OCI-LY1 (cell line): ENCODE measurements around the gene KCMF1.

ENCODE experiments used
- H2AFZ ChIP-seq: fragments of 200-600 bp; sonication (generic), shearing (Covaris generic); 2 replicates; pipeline ENCODE4 v1.6.0; 2014; ENCODE audit warnings: antibody characterized with exemption, mild to moderate bottlenecking, low read length
- H3F3A ChIP-seq: fragments of 200-600 bp; sonication (generic), shearing (Covaris generic); 2 replicates; pipeline ENCODE4 v1.6.0; 2014; ENCODE audit warnings: mild to moderate bottlenecking, antibody characterized with exemption, low read length, moderate library complexity; ENCODE audit not compliant: insufficient read depth
- H3K27ac ChIP-seq: fragments of 200-600 bp; sonication (generic); 2 replicates; pipeline ENCODE4 v1.5.1; 2014; ENCODE audit warnings: low read length, mixed run types, mild to moderate bottlenecking, low read depth; ENCODE audit not compliant: poor library complexity, severe bottlenecking
- H3K27me3 ChIP-seq: fragments of 200-600 bp; sonication (generic); 2 replicates; pipeline ENCODE4 v1.6.0; 2014; ENCODE audit warnings: antibody characterized with exemption, mild to moderate bottlenecking, low read length, moderate library complexity; ENCODE audit not compliant: insufficient read depth
- H3K36me3 ChIP-seq: fragments of 200-600 bp; sonication (generic); 2 replicates; pipeline ENCODE4 v1.6.1; 2014; ENCODE audit warnings: mild to moderate bottlenecking, antibody characterized with exemption, low read length, moderate library complexity, mixed read lengths; ENCODE audit not compliant: insufficient read depth
- H3K4me1 ChIP-seq: fragments of 200-600 bp; sonication (generic); 2 replicates; pipeline ENCODE4 v1.5.1; 2014; ENCODE audit warnings: mild to moderate bottlenecking, low read length, moderate library complexity; ENCODE audit not compliant: insufficient read depth, severe bottlenecking
- H3K4me2 ChIP-seq: fragments of 200-600 bp; sonication (generic), shearing (Covaris generic); 2 replicates; pipeline ENCODE4 v1.6.1; 2014; ENCODE audit warnings: low read length
- H3K4me3 ChIP-seq: fragments of 200-600 bp; sonication (generic); 2 replicates; pipeline ENCODE4 v1.5.1; 2014; ENCODE audit warnings: low read length, low read depth, mild to moderate bottlenecking, mixed read lengths; ENCODE audit not compliant: poor library complexity, severe bottlenecking
- H3K79me2 ChIP-seq: fragments of 200-600 bp; shearing (Covaris generic); 2 replicates; pipeline ENCODE4 v1.6.1; 2016; ENCODE audit warnings: mixed run types, low read length, mixed read lengths; ENCODE audit not compliant: insufficient read depth
- H3K9ac ChIP-seq: fragments of 200-600 bp; sonication (generic), shearing (Covaris generic); 2 replicates; pipeline ENCODE4 v1.6.1; 2014; ENCODE audit warnings: mild to moderate bottlenecking, low read length, mixed read lengths
- H3K9me2 ChIP-seq: fragments of 200-600 bp; sonication (generic), shearing (Covaris generic); 2 replicates; pipeline ENCODE4 v1.6.1; 2014; ENCODE audit warnings: low read depth, mild to moderate bottlenecking, low read length, mixed read lengths
- H3K9me3 ChIP-seq: fragments of 200-600 bp; shearing (Covaris generic); 2 replicates; pipeline ENCODE4 v1.6.1; 2014; ENCODE audit warnings: low read length, mixed read lengths
- H4K20me1 ChIP-seq: fragments of 200-600 bp; sonication (generic), shearing (Covaris generic); 2 replicates; pipeline ENCODE4 v1.6.0; 2016; ENCODE audit warnings: mild to moderate bottlenecking, low read length; ENCODE audit not compliant: insufficient read depth
- EZH2 ChIP-seq: fragments of 200-600 bp; sonication (generic), shearing (Covaris generic); IDR thresholded peaks from 2 replicates; pipeline ENCODE4 v1.8.0; 2017; ENCODE audit warnings: borderline replicate concordance, mixed run types, mild to moderate bottlenecking, antibody characterized with exemption, low read length, moderate library complexity, mixed read lengths
- TF ChIP-seq, protein P1 (sequence below): fragments of 200-600 bp; sonication (generic), shearing (Covaris generic); IDR thresholded peaks from 2 replicates; pipeline ENCODE4 v1.5.1; 2017; ENCODE audit warnings: mild to moderate bottlenecking, antibody characterized with exemption, low read length, moderate library complexity, mixed read lengths

The KCMF1 gene

DNA sequence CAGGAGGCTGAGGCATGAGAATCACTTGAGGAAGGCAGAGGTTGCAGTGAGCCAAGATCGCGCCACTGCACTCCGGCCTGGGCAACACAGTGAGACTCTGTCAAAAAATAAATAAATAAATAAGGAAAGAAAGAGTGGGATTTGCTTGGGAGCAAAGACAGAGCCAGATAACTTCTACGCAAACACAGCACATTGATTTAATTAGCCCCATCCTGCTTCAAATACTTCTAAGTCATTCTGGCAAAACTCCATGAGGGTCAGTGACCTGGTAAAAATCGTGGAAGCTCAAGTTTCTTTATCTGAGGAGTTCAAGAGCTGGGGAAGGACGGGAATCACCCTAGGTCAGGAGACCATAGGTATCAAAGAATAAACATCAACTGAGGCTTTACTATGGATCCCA is 91.6 kb downstream of the KCMF1 start:
- H3K4me2 ChIP-seq, result no peak overlapping the region
- H3K9me2 ChIP-seq, result no peaks in the 10 kb centered on the region
- TF ChIP-seq, protein P1, sequence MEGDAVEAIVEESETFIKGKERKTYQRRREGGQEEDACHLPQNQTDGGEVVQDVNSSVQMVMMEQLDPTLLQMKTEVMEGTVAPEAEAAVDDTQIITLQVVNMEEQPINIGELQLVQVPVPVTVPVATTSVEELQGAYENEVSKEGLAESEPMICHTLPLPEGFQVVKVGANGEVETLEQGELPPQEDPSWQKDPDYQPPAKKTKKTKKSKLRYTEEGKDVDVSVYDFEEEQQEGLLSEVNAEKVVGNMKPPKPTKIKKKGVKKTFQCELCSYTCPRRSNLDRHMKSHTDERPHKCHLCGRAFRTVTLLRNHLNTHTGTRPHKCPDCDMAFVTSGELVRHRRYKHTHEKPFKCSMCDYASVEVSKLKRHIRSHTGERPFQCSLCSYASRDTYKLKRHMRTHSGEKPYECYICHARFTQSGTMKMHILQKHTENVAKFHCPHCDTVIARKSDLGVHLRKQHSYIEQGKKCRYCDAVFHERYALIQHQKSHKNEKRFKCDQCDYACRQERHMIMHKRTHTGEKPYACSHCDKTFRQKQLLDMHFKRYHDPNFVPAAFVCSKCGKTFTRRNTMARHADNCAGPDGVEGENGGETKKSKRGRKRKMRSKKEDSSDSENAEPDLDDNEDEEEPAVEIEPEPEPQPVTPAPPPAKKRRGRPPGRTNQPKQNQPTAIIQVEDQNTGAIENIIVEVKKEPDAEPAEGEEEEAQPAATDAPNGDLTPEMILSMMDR, result no peak
- no peak for TF ChIP-seq EZH2

GRCh38 chr2:85063981-85064599 is 93.1 kb downstream of the KCMF1 start:
- Histone ChIP-seq H3K27ac (no peak overlapping the region), H3K9me2 (no peaks in the 10 kb centered on the region), H3K27me3 (no peaks in the 10 kb centered on the region), H3K9me3 (no peaks in the 10 kb centered on the region), H3F3A (no peaks in the 10 kb centered on the region), H3K4me1 (no peaks in the 10 kb centered on the region), H3K4me2 (no peak overlapping the region), H3K9ac (no peak overlapping the region), H2AFZ (no peak overlapping the region), H3K36me3 (no peaks in the 10 kb centered on the region), H4K20me1 (no peaks in the 10 kb centered on the region), H3K79me2 (no peaks in the 10 kb centered on the region), H3K4me3 (no peak overlapping the region)
- TF ChIP-seq, protein P1, result no peak
- TF ChIP-seq EZH2, result no peak

More for the DNA sequence above, 91.6 kb downstream of the KCMF1 start:
- no peaks in the 10 kb centered on the region for H3K9me3 ChIP-seq
- no peaks in the 10 kb centered on the region for H3F3A ChIP-seq
- no peak overlapping the region for H2AFZ ChIP-seq
- no peak overlapping the region for H3K27ac ChIP-seq
- no peak overlapping the region for H3K9ac ChIP-seq
- no peaks in the 10 kb centered on the region for H3K79me2 ChIP-seq
- H3K4me3 ChIP-seq, result no peak overlapping the region
- no peaks in the 10 kb centered on the region for H4K20me1 ChIP-seq
- H3K36me3 ChIP-seq, result no peaks in the 10 kb centered on the region
- no peaks in the 10 kb centered on the region for H3K27me3 ChIP-seq
- no peaks in the 10 kb centered on the region for H3K4me1 ChIP-seq

- Histone ChIP-seq H3K9ac (no peak overlapping the region), H3F3A (no peaks in the 10 kb centered on the region), H3K4me3 (no peak overlapping the region), H3K79me2 (no peaks in the 10 kb centered on the region), H3K4me1 (no peaks in the 10 kb centered on the region), H3K27me3 (no peaks in the 10 kb centered on the region), H3K4me2 (no peak overlapping the region), H3K36me3 (no peaks in the 10 kb centered on the region), H3K9me2 (no peaks in the 10 kb centered on the region), H3K9me3 (no peaks in the 10 kb centered on the region), H4K20me1 (no peaks in the 10 kb centered on the region), H2AFZ (no peak overlapping the region), H3K27ac (no peak overlapping the region)
- no peak for TF ChIP-seq EZH2
- TF ChIP-seq, protein P1, result no peak
These were observed 94.1 kb downstream of the KCMF1 start for GRCh38 chr2:85064927-85065577.
